B cell (primary cell): ENCODE measurements around the gene ZDHHC4. TPM values are rescaled to one million over a fixed set of nuclear protein-coding genes. Genes with fewer than 3 reads are reported as not detected.
A peak's percentile ranks its signal among the peaks of the same experiment; 100 is the strongest.

Experiments
- ATAC-seq: fragments of 200-7000 bp; cut with Tn5 transposase; one replicate; pipeline ENCODE4 v1.10.0; 2021; ENCODE audit warnings: low read depth, mild to moderate bottlenecking, moderate number of reproducible peaks, moderate library complexity
- CTCF ChIA-PET: fragments of 350-600 bp; sonication (Branson Sonifier 250); formaldehyde crosslinking; loops from one replicate; lab custom pipeline; 2021; ENCODE audit warnings: antibody characterized with exemption, inconsistent platforms; lab: Charles Lee
- POLR2A ChIA-PET: fragments of 350-600 bp; sonication (Branson Sonifier 250); formaldehyde crosslinking; loops from one replicate; lab custom pipeline; 2021; ENCODE audit warnings: antibody characterized with exemption; lab: Charles Lee
- DNase-seq: peaks from one replicate; pipeline ENCODE4 v3.0.0; 2013
- H2AFZ ChIP-seq: 2 replicates; pipeline ENCODE4 v1.6.1; 2012; ENCODE audit warnings: mild to moderate bottlenecking, low read depth, low read length; ENCODE audit not compliant: insufficient read depth, poor library complexity, severe bottlenecking
- H3K27ac ChIP-seq, 2 donors: 1 replicate in 1 of 2; 2 replicates in 1 of 2; pipeline ENCODE4 v1.5.1; 2012 to 2013; ENCODE audit warnings: low read length in 2 of 2, mild to moderate bottlenecking in 2 of 2, moderate library complexity in 1 of 2
- H3K27me3 ChIP-seq, 4 experiments: fragments of 200-600 bp in 1 of 4; sonication (generic) in 1 of 4; replicated peaks in 1 of 4; 1 replicate in 2 of 4; 2 replicates in 2 of 4; pipeline versions ENCODE4 v1.6.1 to v1.7.0; 2013 to 2016; ENCODE audit warnings: low read length in 3 of 4, mild to moderate bottlenecking in 2 of 4, mixed read lengths in 1 of 4, moderate library complexity in 1 of 4; ENCODE audit not compliant: insufficient read depth in 4 of 4, control insufficient read depth in 3 of 4; ENCODE audit errors: control extremely low read depth in 1 of 4
- H3K36me3 ChIP-seq, 2 experiments: replicated peaks in 1 of 2; 1 replicate in 1 of 2; 2 replicates in 1 of 2; pipeline versions ENCODE4 v1.6.1 to v1.7.1; 2013; ENCODE audit warnings: low read length in 1 of 2; ENCODE audit not compliant: insufficient read depth in 2 of 2, control insufficient read depth in 1 of 2; ENCODE audit errors: control extremely low read depth in 1 of 2, extremely low read depth in 1 of 2
- H3K4me1 ChIP-seq, 2 donors: fragments of 200-600 bp in 1 of 2; sonication (generic) in 1 of 2; 1 replicate in 1 of 2; 2 replicates in 1 of 2; pipeline versions ENCODE4 v1.5.1 to v1.6.1; 2013 to 2017; ENCODE audit warnings: low read length in 2 of 2; ENCODE audit not compliant: control insufficient read depth in 2 of 2, insufficient read depth in 2 of 2
- H3K4me2 ChIP-seq: replicated peaks from 2 replicates; pipeline ENCODE3; 2012; ENCODE audit warnings: mild to moderate bottlenecking, low read depth, low read length; ENCODE audit not compliant: poor library complexity, severe bottlenecking
- H3K4me3 ChIP-seq, 5 experiments: fragments of 200-600 bp in 1 of 5; sonication (generic) in 1 of 5; 1 replicate in 3 of 5; 2 replicates in 2 of 5; pipeline versions ENCODE4 v1.5.1 to v1.7.0; 2011 to 2016; ENCODE audit warnings: low read length in 4 of 5, mild to moderate bottlenecking in 4 of 5, low read depth in 2 of 5, control low read depth in 1 of 5, moderate library complexity in 1 of 5; ENCODE audit not compliant: insufficient read depth in 1 of 5; ENCODE audit errors: control extremely low read depth in 1 of 5, extremely low read depth in 1 of 5
- H3K79me2 ChIP-seq: fragments of 200-600 bp; sonication (generic); one replicate; pipeline ENCODE4 v1.6.0; 2016; ENCODE audit warnings: low read length; ENCODE audit not compliant: control insufficient read depth, insufficient read depth
- H3K9ac ChIP-seq: fragments of 200-600 bp; sonication (generic); 2 replicates; pipeline ENCODE4 v1.6.1; 2017; ENCODE audit warnings: mild to moderate bottlenecking, low read length, moderate library complexity
- H3K9me3 ChIP-seq, 3 donors: one replicate each; pipeline versions ENCODE4 v1.6.1 to v1.7.1; 2013; ENCODE audit warnings: low read length in 2 of 3; ENCODE audit not compliant: control insufficient read depth in 2 of 3, insufficient read depth in 1 of 3; ENCODE audit errors: control extremely low read depth in 1 of 3
- H4K20me1 ChIP-seq: 2 replicates; pipeline ENCODE4 v1.6.0; 2012; ENCODE audit warnings: mild to moderate bottlenecking, low read length; ENCODE audit not compliant: insufficient read depth, control insufficient read depth, poor library complexity, severe bottlenecking
- H3K27ac Mint-ChIP-seq: one replicate; pipeline ENCODE4 v1.8.0; 2021; ENCODE audit warnings: mixed read lengths
- H3K27me3 Mint-ChIP-seq: one replicate; pipeline ENCODE4 v1.8.0; 2021; ENCODE audit warnings: mixed read lengths
- H3K4me1 Mint-ChIP-seq: one replicate; pipeline ENCODE4 v1.8.0; 2021; ENCODE audit warnings: mixed read lengths
- H3K4me3 Mint-ChIP-seq: one replicate; pipeline ENCODE4 v1.8.0; 2021; ENCODE audit warnings: mixed read lengths
- H3K9me3 Mint-ChIP-seq: one replicate; pipeline ENCODE4 v1.8.0; 2022; ENCODE audit warnings: mixed read lengths; ENCODE audit not compliant: insufficient read depth
- EZH2 ChIP-seq: IDR thresholded peaks from 2 replicates; pipeline ENCODE4 v1.6.1; 2012; ENCODE audit warnings: borderline replicate concordance, low read depth, mild to moderate bottlenecking, moderate library complexity, low read length; ENCODE audit not compliant: insufficient read depth, poor library complexity, severe bottlenecking
- WGBS: methylation state at CpG from one replicate; pipeline ENCODE4 v1.1.5; 2013; ENCODE audit warnings: missing lambda C conversion rate; ENCODE audit not compliant: insufficient coverage; 5-methylcytosine and 5-hydroxymethylcytosine counted together
- intact Hi-C: fragments of 100-400 bp; cut with micrococcal nuclease; formaldehyde crosslinking; loops from one replicate; pipeline ENCODE4 v1.10.0; 2022
- polyA plus RNA-seq: library from polyadenylated mRNA; depleted of rRNA; stranded (reverse); fragments of >200 nt; gene quantifications from 2 replicates; pipeline ENCODE4 v1.2.3, GENCODE V29; 2012
- total RNA-seq, 2 donors: library from RNA; stranded (reverse); fragments of 120-200 nt in 1 of 2; gene quantifications; 1 replicate in 1 of 2; 2 replicates in 1 of 2; pipeline versions ENCODE4 v1.2.3 to v1.2.4, GENCODE V29; 2013 to 2022
- TF ChIP-seq, protein P1 (sequence below): fragments of 200-600 bp; IDR thresholded peaks from one replicate; pipeline ENCODE4 v1.8.0; 2022; ENCODE audit warnings: antibody characterized with exemption, mild to moderate bottlenecking

Gene ZDHHC4
- total and polyA plus RNA-seq, 2 donors (not counting 1 experiment from before 2014, with no cell fraction given) = 38.5 to 42.0 TPM

GRCh38 chr7:6528401-6529130 is 48.7 kb upstream of the ZDHHC4 start:
- CTCF ChIA-PET = interaction anchor here (0.6 kb wide), 1 partner anchor 31 kb away, joined by 3 read pairs; no protein-coding TSS in a partner anchor

More at GRCh38 chr7:6528401-6529130, 48.7 kb upstream of the ZDHHC4 start:
- POLR2A ChIA-PET = interaction anchor here (0.6 kb wide), 1 partner anchor 24 kb away, joined by 3 read pairs; no protein-coding TSS in a partner anchor
- H3K27me3 Mint-ChIP-seq = peaks cover 17% of the 10 kb centered on the region
- TF ChIP-seq EZH2 = no peak
- TF ChIP-seq, protein P1, sequence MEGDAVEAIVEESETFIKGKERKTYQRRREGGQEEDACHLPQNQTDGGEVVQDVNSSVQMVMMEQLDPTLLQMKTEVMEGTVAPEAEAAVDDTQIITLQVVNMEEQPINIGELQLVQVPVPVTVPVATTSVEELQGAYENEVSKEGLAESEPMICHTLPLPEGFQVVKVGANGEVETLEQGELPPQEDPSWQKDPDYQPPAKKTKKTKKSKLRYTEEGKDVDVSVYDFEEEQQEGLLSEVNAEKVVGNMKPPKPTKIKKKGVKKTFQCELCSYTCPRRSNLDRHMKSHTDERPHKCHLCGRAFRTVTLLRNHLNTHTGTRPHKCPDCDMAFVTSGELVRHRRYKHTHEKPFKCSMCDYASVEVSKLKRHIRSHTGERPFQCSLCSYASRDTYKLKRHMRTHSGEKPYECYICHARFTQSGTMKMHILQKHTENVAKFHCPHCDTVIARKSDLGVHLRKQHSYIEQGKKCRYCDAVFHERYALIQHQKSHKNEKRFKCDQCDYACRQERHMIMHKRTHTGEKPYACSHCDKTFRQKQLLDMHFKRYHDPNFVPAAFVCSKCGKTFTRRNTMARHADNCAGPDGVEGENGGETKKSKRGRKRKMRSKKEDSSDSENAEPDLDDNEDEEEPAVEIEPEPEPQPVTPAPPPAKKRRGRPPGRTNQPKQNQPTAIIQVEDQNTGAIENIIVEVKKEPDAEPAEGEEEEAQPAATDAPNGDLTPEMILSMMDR = no peak
- H3K36me3 ChIP-seq = no peaks in the 10 kb centered on the region
- H3K4me1 Mint-ChIP-seq = peaks cover 19% of the 10 kb centered on the region
- no peak for DNase-seq
- H3K4me3 Mint-ChIP-seq = peak overlapping the region; percentile 44
- H3K27me3 ChIP-seq = peaks cover 0 to 36% (median 9%) of the 10 kb centered on the region in 4 experiments
- H2AFZ ChIP-seq = no peak overlapping the region
- H3K27ac Mint-ChIP-seq = no peak overlapping the region
- no peak overlapping the region for H3K9ac ChIP-seq
- H3K4me1 ChIP-seq = peaks cover 18 to 26% of the 10 kb centered on the region in 2 donors
- H3K79me2 ChIP-seq = no peaks in the 10 kb centered on the region
- H3K9me3 Mint-ChIP-seq = no peaks in the 10 kb centered on the region
- no peak overlapping the region for H3K27ac ChIP-seq
- no peak overlapping the region for H3K4me3 ChIP-seq
- H4K20me1 ChIP-seq = no peaks in the 10 kb centered on the region
- 63% methylated on average over 11 of the region's 13 CpGs for WGBS
- no peak for ATAC-seq
- intact Hi-C loops = no loop called here
- H3K9me3 ChIP-seq = peaks cover 0 to 8% (median 0%) of the 10 kb centered on the region in 3 donors
- no peak overlapping the region for H3K4me2 ChIP-seq
